OCI-LY3 (cell line): ENCODE results near the gene RAPGEF1.

Source experiments
- EZH2phosphoT487 ChIP-seq: fragments of 200-600 bp; shearing (Covaris generic); IDR thresholded peaks from 2 replicates; pipeline ENCODE4 v1.6.1; 2018; ENCODE audit warnings: antibody characterized with exemption, mixed run types, low read depth
- TF ChIP-seq, protein P1 (sequence below): fragments of 200-600, 300-600 bp; sonication (generic); IDR thresholded peaks from 2 replicates; pipeline ENCODE4 v1.5.1; 2014; ENCODE audit warnings: antibody characterized with exemption, low read length, low read depth

DNA sequence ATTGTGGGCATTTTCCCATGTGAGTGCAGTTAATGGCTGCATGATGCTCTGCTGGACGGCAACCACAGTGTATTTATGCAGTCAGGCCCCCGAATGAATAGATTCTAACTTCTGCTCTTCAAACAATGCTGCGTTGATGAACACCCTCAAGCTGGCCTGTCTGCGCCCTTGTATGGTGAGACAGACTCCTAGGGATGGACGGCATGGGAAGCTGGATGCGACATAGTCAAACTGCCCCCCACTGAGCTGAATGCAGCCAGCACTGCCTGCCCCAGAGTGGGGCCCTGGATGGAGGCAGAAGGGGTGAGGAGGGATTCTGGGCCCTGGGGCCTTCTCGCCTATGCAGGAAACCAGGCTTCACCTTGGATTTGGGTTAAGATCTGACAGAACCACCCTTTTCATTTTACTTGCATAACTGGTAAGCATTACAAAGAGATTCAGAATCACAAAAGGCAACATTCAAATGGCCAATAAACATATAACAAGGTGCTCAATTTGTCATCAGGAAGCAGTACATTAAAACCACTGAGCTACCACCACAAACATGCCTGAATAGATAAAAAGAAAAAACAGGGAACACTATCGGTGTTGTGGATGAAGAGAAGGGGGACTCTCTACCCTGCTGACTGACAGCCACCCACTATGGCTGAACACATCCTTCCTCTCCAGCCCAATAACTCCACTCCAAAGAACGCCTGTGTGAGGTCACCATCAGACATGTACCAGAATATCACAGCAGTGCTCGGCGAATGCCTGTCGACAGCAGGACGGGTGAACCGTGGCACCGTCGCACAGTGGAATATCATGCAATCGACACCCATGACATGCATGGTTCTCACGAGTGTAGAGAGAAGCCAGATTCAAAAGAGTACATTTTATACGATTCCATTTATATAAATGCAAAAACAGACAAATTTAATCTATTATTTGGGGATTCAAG is 79.1 kb downstream of the RAPGEF1 start:
- TF ChIP-seq, protein P1, sequence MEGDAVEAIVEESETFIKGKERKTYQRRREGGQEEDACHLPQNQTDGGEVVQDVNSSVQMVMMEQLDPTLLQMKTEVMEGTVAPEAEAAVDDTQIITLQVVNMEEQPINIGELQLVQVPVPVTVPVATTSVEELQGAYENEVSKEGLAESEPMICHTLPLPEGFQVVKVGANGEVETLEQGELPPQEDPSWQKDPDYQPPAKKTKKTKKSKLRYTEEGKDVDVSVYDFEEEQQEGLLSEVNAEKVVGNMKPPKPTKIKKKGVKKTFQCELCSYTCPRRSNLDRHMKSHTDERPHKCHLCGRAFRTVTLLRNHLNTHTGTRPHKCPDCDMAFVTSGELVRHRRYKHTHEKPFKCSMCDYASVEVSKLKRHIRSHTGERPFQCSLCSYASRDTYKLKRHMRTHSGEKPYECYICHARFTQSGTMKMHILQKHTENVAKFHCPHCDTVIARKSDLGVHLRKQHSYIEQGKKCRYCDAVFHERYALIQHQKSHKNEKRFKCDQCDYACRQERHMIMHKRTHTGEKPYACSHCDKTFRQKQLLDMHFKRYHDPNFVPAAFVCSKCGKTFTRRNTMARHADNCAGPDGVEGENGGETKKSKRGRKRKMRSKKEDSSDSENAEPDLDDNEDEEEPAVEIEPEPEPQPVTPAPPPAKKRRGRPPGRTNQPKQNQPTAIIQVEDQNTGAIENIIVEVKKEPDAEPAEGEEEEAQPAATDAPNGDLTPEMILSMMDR: no peak
- no peak for TF ChIP-seq EZH2phosphoT487
